GM21723 (cell line): ENCODE measurements around the gene MMP25.
A peak's percentile ranks its signal among the peaks of the same experiment; 100 is the strongest.

Source experiments
- ATAC-seq: cut with Tn5 transposase; IDR thresholded peaks from one replicate; pipeline ENCODE4 v1.9.1; 2021; ENCODE audit warnings: mild to moderate bottlenecking, moderate library complexity; ENCODE audit not compliant: unreplicated experiment

Gene MMP25

DNA sequence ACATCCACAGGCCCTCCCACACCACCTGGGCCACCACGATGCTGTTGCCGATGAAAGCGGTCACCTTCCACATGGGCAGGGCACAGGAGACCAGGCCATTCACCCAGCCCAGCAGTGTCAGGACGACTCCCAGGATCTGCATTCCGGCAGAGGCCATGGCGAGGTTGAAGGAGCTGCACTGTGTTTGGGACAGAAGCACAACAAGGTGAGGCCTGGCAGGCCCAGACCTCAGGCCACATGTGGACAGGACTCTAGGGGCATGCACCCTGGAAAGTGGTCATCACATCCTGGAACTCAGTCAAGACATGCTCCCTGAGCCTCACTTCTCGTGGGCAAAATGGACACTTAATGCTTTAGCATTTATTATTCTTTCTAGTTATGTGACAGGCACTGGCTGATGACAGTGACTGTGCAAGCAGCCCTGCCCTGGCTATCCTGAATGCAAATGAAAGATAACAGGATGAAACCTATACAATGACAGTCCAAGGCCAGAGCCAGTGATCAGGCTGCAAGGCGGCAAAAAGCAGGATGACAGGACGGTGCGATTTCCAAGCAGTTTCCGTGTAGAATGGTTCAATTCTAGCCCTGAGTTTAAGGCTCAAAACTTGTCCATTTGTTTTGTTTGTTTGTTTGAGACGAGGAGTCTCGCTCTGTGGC is 30.4 kb upstream of the MMP25 start:
- no peak for ATAC-seq

DNA sequence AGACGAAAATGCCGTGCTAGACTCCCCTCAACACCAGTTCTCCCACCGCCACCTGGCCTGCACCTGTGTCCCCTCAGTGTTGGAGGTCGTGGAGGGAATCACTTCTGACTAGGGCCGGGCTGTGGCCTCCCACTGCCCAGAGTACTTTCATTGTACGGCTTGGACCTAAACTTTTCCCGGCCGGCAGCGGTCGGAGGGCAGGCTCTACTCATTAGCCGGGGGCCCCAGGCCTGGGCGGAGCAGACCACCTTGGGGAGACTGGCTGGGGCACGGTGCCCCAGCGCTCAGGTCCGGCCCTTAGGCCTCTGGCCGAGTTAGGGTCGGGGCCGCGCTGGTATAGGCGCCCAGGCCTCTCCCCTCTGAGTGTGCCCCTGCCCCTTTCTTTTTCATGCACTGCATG is 29.0 kb upstream of the MMP25 start:
- no peak for ATAC-seq

DNA sequence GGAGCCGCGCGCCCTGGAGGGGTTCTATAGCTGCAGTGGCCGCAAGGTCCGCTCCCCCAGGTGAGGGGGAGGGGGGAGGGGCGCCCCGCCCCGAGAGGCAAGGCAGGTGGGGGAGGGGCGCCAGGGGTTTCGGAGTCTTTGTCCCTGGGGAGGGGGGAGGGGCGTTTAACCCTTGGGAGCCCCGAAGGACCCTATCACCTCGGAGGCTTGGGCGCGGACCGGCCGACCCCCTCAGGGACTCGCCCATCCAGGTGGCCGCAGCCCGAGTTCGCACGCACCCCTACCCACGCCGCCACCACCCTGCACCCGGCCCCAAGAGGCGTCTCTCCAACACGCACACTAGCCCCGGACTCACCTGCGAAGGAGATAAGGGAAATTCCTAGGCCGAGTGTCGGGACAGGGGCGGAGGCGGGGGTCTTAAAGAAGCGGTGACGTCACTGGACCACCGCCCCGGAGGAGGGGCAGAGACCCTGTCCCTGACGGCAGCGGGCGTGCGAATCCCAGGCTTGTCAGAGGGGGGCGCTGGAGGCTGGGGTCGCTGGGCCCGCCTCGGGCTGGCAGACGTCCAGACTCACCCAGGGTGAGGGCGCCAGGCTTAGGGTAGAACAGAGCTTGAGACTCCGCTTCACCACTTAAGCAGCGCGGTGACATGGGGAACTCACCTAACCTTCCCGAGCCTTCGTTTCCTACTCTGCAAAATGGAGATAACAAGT is 28.4 kb upstream of the MMP25 start, which contains the start of gene CLDN6:
TSS of gene CLDN6 (minus strand) at position 390 of the 713 bp plus-strand sequence. CDS start 2,162 bp downstream, outside the sequence.
- ATAC-seq: no peak

DNA sequence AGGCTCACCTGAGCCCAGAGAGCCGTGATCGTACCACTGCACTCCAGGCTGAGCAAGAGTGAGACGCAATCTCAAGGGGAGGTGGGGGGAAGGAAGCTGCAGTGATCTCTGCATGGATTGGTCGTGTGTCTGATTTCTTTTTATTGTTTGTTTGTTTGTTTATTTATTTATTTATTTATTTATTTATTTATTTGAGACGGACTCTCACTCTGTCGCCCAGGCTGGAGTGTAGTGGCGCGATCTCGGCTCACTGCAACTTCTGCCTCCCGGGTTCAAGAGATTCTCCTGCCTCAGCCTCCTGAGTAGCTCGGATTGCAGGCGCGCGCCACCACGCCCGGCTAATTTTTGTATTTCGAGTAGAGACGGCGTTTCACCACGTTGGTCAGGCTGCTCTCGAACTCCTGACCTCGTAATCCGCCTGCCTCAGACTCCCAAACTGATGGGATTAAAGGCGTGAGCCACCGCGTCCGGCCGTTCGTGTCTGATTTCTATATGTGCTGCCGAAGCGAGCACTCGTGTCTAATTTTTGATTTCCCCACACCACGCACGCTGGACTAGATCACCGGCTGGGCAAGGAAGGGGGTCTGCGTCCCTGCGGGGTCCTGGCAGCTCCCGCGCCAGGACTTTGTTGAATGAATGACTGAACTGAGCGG is 26.6 kb upstream of the MMP25 start:
- no peak for ATAC-seq

DNA sequence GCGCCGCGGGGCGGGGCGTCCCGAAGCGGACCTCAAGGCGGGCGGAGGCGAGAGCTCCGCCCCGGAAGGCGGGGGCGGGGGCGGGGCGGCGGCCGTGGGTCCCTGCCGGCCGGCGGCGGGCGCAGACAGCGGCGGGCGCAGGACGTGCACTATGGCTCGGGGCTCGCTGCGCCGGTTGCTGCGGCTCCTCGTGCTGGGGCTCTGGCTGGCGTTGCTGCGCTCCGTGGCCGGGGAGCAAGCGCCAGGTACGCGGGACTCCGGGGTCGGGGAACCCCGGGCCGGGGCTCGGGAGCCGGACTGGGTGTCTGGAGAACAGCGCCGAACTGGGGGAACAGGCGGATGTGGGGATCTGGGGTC is 26.1 kb upstream of the MMP25 start, which contains the start of gene TNFRSF12A:
TSS of gene TNFRSF12A (plus strand) at position 122 of the 357 bp plus-strand sequence. CDS start at position 152, 30 bp downstream.
- no peak for ATAC-seq

DNA sequence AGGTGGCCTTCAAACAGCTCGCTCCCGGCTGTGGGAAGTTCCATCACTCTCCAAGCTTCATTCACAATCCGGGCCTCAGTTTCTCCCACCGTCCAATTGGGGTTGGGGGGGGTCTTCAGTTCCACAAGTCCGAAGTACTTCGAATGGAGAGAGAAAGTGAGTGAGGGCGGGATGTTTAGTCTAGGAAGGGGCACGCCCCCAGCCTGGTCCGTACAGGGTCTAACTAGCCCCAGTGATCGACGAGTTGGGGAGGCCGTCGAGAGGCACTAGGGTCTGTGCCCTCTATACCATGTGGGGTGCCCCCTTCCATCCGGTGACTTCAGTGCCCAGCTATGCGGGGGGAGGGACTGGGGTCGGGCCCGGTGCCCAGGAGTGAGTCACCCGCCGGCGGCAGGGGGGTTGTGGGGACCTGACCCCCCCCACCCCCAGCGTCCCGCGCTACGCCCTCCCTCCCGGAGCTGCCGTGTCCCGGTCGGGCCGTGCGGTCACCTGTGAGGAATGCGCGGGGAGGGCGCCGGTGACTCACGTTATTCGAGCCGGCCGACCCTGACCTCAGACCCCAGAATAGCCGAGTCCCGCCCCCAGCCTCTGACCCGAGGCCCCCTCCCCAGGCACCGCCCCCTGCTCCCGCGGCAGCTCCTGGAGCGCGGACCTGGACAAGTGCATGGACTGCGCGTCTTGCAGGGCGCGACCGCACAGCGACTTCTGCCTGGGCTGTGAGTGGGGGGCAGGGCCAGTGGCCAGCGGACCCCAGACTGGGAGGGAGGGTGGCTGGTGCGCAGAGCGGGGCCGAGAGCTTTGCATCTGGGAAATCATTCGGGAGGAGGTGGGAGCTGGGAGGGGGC is 25.5 kb upstream of the MMP25 start:
- no peak for ATAC-seq

DNA sequence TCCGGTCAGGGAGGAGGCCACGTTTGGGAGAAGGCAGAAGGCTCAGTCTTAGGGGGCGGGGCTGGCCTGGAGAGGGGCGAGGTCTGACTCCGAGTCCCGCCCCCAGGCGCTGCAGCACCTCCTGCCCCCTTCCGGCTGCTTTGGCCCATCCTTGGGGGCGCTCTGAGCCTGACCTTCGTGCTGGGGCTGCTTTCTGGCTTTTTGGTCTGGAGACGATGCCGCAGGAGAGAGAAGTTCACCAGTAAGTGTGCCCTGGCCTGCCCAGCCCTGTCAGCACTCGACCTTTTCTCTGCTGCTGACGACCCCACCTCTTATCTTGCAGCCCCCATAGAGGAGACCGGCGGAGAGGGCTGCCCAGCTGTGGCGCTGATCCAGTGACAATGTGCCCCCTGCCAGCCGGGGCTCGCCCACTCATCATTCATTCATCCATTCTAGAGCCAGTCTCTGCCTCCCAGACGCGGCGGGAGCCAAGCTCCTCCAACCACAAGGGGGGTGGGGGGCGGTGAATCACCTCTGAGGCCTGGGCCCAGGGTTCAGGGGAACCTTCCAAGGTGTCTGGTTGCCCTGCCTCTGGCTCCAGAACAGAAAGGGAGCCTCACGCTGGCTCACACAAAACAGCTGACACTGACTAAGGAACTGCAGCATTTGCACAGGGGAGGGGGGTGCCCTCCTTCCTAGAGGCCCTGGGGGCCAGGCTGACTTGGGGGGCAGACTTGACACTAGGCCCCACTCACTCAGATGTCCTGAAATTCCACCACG is 24.7 kb upstream of the MMP25 start:
- no peak for ATAC-seq

DNA sequence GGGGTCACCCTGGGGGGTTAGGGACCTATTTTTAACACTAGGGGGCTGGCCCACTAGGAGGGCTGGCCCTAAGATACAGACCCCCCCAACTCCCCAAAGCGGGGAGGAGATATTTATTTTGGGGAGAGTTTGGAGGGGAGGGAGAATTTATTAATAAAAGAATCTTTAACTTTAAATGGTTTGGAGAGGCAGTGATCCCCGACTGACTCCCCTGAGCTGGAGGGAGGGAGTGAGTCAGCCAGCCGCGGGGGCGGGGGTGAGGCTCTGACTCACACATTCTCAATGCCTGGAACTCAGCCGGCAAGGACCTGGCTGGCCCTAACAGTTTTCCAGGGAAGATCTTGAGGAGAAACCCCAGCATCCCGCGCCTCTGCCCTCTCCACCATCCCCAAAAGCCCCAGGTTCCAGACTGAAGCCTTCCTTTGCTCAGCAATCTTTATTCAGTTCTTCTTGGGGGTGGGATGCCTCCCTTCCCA is 24.1 kb upstream of the MMP25 start:
- ATAC-seq: no peak

DNA sequence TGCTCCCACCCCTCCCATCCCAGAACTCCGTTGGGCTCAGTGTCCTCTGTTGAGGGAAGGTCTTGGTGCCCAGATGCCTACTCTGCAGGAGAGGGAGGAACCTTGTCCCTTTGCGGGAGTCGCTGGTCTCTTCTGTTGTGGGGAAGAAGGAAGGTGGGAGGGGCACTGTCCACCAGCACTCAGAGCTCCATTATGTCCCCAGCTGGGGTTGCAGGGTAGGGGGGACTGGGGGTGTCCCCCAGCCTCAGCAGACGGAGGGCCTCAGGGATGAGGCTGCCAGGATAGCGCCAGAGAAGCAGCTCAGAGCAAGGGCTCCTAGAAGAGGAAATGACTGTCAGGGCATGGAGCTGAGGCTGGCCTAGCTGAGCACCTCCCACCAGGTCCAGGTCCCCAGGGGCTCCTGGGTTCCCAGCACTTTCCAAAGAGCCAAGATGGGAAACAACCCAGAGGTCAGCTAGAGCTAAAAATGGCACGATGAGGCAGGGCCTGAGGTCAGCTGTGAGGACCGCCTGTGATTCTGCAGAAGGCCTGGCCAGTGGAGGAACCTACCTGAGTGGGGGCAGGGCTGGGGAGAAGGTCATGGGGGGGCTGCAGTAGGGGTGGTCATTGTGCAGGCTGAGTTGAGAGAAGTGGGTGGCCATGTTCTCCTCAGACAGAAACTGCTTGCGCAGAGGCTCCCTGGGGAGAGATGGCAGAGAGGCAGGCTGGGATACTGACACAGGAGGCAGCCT is 23.5 kb upstream of the MMP25 start:
- ATAC-seq: no peak

DNA sequence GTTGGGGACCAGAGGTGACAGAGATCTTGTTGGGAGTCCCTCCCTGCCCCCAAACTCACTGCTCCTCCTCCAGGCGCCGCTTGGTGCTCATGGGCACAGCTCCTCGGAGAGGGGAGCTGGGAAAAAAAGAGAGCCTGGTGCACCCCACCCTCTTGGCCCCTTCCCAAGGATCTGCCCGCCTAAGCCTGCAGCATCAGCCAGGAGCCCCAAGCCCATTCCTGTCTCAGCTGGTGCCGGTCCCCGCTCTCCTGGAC is 23.0 kb upstream of the MMP25 start:
- ATAC-seq: peak; percentile 1

DNA sequence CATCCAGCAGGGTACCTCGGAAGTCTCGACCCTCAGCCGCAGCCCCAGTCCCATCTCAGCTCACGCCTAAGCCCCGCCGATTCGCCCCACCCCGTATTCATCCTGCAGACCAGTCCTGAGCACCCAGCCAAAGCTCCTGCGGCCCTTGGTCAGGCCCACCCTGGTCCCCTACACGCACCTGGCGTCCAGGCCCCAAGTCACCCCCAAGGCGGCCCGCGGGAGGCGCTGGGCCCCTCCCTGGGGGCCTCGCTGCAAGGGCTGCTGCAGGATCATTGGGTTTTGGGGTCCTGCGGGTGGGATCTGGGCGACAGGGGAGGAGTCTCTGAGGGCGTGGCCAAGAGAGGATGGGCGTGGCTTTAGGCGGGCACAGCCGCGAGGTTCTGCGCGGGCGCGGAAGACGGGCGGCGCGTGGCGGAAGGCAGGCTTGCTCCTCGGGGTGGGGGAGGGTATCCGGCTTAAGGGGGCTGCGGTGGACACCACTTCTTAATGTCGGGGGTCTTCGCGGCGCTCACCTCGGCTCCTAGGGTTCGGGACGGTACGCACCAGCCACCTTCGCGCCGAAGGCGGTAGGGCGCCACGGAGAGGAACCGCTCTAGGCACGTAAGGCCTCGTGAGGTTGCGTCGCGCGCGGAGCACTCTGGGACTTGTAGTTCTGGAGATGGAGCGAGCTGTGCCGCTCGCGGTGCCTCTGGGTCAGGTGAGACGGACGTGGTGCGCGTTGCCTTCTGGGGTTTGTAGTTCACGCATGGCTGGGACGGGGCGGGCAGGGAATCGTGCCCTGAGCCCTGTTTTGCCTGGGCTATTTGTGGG is 22.5 kb upstream of the MMP25 start, which contains the start of the genes HCFC1R1 and THOC6:
TSS of gene HCFC1R1 (minus strand) at position 274 of the 810 bp plus-strand sequence. CDS start at position 273, 1 bp downstream.
TSS of gene THOC6 (plus strand) at position 367 of the 810 bp plus-strand sequence. CDS start at position 659, 292 bp downstream.
- peak; percentile 72 for ATAC-seq

DNA sequence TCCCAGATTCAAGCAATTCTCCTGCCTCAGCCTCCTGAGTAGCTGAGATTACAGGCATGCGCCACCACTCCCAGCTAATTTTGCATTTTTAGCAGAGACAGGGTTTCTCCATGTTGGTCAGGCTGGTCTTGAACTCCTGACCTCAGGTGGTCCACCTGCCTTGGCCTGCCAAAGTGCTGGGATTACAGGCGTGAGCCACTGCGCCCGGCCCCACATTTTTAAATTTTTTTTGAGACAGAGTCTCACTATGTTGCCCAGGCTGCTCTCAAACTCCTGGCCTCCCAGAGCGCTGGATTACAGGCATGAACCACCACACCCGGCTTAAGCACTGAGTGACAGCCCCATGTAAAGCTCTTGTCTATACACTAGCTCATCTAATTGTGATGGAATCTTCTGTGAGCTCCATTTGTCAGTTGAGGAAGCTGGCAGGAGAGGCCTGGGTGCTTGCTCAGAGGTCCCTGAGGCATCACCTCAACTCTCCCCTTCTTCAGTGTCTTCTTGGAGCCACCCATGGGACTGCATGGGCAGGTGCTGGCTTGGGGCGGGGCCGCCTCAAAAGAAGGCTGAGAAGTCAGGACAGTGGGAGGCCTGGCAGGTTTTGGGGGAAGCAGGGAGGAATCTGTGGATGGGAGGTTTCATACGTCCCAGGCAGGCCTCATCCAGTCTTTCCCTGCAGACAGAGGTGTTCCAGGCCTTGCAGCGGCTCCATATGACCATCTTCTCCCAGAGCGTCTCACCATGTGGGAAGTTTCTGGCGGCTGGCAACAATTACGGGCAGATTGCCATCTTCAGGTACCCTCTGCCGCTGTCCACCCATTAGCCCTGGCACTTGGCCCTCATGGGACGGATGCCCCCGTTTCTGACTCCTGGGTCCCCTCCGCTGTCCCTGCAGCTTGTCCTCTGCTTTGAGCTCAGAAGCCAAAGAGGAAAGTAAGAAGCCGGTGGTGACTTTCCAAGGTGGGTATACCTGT is 21.0 kb upstream of the MMP25 start:
- no peak for ATAC-seq

DNA sequence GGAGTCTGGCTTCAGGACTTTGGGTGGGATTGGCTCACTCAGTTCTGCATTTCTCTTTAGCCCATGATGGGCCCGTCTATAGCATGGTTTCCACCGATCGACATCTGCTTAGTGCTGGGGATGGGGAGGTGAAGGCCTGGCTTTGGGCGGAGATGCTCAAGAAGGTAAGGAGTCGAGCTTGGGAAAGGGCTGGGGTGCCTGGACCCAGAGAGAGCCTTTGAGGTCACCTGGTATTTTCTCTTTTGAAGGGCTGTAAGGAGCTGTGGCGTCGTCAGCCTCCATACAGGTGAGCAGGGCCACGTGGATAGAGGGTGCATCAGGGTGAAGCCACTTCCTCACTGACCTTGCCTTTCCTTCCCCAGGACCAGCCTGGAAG is 20.4 kb upstream of the MMP25 start:
- no peak for ATAC-seq

DNA sequence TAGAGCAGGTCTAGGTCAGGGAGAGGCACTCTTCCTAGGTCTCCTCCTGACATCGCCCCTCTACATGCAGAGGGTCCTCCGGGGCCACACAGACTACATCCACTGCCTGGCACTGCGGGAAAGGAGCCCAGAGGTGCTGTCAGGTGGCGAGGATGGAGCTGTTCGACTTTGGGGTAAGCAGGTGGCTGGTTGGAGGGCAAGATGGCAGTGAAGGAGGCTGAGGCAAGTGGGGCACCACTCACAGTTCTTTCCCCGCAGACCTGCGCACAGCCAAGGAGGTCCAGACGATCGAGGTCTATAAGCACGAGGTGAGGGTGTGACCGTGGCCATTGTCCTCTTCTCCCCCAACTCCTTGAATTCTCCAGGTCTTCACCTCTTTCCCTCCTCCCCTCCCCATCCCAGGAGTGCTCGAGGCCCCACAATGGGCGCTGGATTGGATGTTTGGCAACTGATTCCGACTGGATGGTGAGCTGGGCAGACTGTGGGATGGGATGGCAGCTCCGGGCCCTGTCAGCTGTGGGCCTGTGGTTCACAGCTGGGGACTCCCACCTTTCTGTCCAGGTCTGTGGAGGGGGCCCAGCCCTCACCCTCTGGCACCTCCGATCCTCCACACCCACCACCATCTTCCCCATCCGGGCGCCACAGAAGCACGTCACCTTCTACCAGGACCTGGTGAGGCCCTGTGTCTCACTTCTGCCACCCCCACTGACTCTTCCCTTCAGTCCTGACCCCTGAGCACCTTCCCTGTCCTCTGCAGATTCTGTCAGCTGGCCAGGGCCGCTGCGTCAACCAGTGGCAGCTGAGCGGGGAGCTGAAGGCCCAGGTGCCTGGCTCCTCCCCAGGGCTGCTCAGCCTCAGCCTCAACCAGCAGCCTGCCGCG is 19.5 kb upstream of the MMP25 start:
- no peak for ATAC-seq

DNA sequence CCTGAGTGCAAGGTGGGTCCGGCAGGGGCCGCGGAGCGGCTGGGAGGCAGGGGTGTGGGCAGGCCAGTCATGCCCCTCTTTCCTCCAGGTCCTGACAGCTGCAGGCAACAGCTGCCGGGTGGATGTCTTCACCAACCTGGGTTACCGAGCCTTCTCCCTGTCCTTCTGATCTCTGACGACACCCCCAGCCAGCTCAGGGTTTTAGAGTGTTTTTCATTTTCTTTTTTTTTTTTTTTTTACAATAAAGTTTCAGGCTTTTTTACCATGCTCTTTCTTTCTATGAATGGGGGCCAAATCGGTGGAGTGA is 18.9 kb upstream of the MMP25 start:
- no peak for ATAC-seq

DNA sequence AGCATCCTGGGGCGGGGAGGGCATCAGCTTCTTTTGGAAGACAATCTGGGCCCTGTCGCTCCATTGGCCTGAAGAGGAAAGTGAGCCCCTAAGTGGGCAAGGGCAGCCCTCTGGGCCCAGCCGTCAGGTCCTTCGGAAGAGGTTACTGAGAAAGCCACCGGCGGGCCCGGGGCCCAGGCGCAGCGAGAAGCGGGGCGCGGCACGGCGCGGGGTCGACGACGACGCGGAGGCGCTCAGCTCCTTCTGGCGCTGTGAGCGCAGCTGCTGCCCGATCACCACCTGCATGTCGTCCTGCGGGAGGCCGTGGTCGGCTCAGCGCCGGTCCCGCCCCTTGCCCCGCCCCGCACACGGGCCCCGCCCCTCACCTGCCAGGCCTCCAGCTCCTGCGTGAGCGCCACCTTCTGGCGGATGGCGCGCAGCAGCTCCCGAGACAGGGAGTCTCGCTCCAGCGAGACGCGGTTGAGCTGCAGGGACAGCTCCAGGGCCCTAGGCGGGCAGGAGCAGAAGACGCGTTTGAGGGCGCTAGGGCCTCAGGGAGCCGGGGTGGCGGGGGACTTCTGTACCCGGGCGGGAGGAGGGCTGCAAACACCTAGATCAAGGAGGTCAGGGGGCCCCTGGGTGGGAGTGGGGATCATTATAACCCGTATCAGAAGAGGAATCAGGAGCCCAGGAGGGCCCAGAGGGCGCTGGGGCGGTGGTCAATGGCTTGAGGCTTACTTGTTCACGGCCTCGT is 18.2 kb upstream of the MMP25 start:
- ATAC-seq: no peak
